Head of caudate nucleus (tissue), 42 donors: Measurements from ENCODE around the gene RNF130.

Experiments used
- DNase-seq, 42 donors: peaks; one replicate each; pipeline versions ENCODE4 v3.0.0 to v3.0.0-alpha.2; 2020 to 2021; ENCODE audit warnings: mixed read lengths in 7 of 42
- intact Hi-C: fragments of 100-400 bp; cut with DNase I; formaldehyde crosslinking; loops from one replicate; pipeline ENCODE4 v1.15.0; 2022

Gene RNF130

GRCh38 chr5:180090098-180090768 lies 18.7 kb upstream of the RNF130 start:
- peak in 41 of 42 donors; percentile 11 to 88 (median 72) for DNase-seq
- intact Hi-C loops, result no loop called here

DNA sequence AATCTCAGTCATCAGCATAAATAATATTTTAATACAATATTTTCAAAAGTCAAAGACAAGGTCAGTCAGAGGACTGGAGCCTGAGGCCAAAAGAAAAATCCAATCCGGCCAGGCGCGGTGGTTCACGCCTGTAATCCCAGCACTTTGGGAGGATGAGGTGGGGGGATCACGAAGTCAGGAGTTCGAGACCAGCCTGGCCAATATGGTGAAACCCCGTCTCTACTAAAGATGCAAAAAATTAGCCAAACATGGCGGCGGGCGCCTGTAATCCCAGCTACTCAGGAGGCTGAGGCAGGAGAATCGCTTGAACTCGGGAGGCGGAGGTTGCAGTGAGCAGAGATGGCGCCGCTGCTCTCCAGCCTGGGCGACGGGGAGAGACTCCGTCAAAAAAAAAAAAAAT lies 18.1 kb upstream of the RNF130 start:
- intact Hi-C loops, result loop anchor here (5.0 to 10.0 kb wide), 2 partner anchors 105 to 182 kb away; partner anchors contain the start of gene TBC1D9B

DNA sequence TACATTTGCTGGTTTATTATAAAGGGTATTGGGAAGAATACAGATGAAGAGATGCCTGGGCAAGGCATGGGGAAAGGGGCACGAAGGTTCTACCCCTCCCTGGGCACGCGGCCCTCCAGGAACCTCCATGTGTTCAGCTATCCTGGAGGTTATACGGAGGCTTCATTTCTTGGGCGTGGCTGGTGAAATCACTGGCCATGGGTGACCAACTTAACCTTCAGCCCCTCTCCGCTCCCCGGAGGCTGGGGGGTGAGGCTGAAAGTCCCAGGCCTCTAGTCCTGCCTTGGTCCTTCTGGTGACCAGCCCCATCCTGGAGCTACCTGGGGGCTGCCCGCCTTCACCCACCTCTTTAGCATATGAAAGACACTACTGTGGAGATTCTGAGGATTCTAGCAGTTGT lies 17.0 kb upstream of the RNF130 start:
- intact Hi-C loops, result loop anchor here (5.0 to 10.0 kb wide), 2 partner anchors 104 to 181 kb away; partner anchors contain the start of gene TBC1D9B
- peak in 5 of 42 donors; percentile 3 to 35 (median 10) for DNase-seq

More for the DNA sequence above, 18.1 kb upstream of the RNF130 start:
- DNase-seq, result peak in 5 of 42 donors; percentile 3 to 37 (median 7)

GRCh38 chr5:180086816-180087399 lies 15.3 kb upstream of the RNF130 start:
- DNase-seq, result peak in 4 of 42 donors; percentile 0 to 26 (median 8)
- intact Hi-C loops, result loop anchor here (5.0 to 10.0 kb wide), 2 partner anchors 102 to 180 kb away; partner anchors contain the start of gene TBC1D9B

DNA sequence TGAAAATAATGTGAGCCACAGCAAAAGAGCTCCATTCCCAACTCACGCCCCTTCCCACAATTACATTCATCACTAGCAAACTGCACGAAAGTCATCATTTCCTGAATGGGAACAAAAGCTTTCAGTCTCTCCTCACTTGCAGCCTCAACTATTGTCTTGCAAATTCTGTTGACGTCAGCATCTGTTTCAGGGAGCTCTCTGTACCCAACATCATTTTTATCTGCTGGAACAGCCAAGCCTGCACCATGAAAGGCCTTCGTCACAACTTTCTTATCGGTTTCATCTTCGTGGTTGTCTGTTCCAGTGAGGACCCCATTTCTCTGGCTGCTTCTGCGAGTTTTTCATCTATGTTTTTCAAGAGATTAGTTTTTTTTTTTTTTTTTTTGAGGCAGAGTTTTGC lies 14.3 kb upstream of the RNF130 start:
- DNase-seq, result peak in 17 of 42 donors; percentile 16 to 78 (median 44)
- intact Hi-C loops, result loop anchor here (5.0 to 10.0 kb wide), 2 partner anchors 101 to 179 kb away; partner anchors contain the start of gene TBC1D9B

- peak in 6 of 42 donors; percentile 9 to 45 (median 18) for DNase-seq
- intact Hi-C loops, result loop anchor here (5.0 to 10.0 kb wide), 2 partner anchors 100 to 178 kb away; partner anchors contain the start of gene TBC1D9B
Observed at GRCh38 chr5:180084638-180085561, 13.3 kb upstream of the RNF130 start.

- DNase-seq, result peak in 4 of 42 donors; percentile 1 to 18 (median 2)
- intact Hi-C loops, result loop anchor here (10.0 kb wide), 1 partner anchor 99 kb away; no protein-coding TSS in a partner anchor
Observed at GRCh38 chr5:180083529-180084060, 12.0 kb upstream of the RNF130 start.

GRCh38 chr5:180082633-180083420 lies 11.3 kb upstream of the RNF130 start:
- intact Hi-C loops, result loop anchor here (10.0 kb wide), 1 partner anchor 98 kb away; no protein-coding TSS in a partner anchor
- peak in 4 of 42 donors; percentile 4 to 29 (median 9) for DNase-seq

- intact Hi-C loops, result loop anchor here (10.0 kb wide), 1 partner anchor 97 kb away; no protein-coding TSS in a partner anchor
- DNase-seq, result no peak
Observed at GRCh38 chr5:180081481-180081880, 9.9 kb upstream of the RNF130 start.

- DNase-seq, result peak in 3 of 42 donors; percentile 0 to 43 (median 32)
- intact Hi-C loops, result loop anchor here (10.0 kb wide), 1 partner anchor 96 kb away; no protein-coding TSS in a partner anchor
Observed at GRCh38 chr5:180080486-180081280, 9.1 kb upstream of the RNF130 start.

DNA sequence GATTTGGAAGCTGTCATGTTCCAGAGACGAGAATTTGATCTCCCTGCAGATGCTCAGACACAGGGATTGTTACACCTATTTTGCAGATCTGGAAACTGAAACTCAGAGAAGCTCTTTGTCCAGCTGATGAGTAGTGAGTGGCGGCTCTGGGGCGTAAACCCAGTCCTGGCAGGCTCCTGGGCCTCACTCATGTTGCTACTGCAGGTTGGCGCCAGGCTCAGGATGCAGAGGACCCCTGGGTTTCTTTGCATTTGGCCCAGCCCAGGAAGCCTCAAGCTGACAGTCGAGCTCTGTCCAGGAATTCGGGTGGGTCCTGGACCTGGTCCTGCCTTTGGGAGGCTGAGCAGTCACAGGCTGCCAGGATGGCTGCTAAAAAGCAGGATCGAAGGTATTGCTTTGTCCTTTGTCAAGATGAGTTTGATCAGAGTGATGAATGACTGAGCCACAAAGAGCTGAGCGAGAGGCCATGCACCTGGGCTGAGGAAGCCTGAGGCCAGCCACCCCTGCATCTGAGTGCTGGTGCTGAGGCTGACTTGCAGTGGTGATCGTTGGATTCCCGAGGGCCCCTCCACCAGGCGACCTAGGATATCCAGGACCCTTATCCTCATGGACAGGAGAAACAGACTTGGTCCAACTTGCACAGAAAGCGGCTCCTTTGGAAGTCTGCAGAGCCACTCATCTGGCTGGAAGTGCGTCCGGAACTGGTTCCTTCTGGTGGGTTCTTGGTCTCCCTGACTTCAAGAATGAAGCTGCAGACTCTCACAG lies 8.3 kb upstream of the RNF130 start:
- intact Hi-C loops, result loop anchor here (10.0 kb wide), 2 partner anchors 65 to 95 kb away; no protein-coding TSS in a partner anchor
- peak in 2 of 42 donors; percentile 4 to 28 for DNase-seq

- DNase-seq, result peak in 1 of 42 donors; percentile 8
- intact Hi-C loops, result loop anchor here (10.0 kb wide), 1 partner anchor 64 kb away; no protein-coding TSS in a partner anchor
Observed at GRCh38 chr5:180078348-180078747, 6.8 kb upstream of the RNF130 start.

GRCh38 chr5:180077594-180078284 lies 6.2 kb upstream of the RNF130 start:
- intact Hi-C loops, result loop anchor here (10.0 kb wide), 1 partner anchor 63 kb away; no protein-coding TSS in a partner anchor
- peak in 1 of 42 donors; percentile 13 for DNase-seq

DNA sequence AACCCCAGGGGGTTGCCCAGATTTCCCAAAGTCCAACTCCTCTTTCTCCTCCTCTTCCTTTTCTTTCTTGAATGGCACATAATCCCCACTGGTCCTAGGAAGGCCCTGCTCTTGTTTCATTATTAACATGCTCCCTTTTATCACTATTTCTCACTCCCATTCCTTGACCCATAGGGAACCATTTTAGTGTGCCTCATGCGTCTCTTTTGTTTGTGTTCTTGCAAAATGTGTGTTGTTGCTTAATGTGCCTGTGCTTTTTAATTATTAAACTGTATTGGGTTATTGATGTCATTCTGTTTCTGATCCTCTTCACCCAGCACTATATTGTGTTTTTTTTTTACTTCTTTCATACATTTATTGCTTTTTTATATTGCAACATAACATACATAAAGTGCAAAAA lies 4.1 kb upstream of the RNF130 start:
- DNase-seq, result no peak
- intact Hi-C loops, result loop anchor here (10.0 kb wide), 1 partner anchor 61 kb away; no protein-coding TSS in a partner anchor

GRCh38 chr5:180074462-180074861 lies 2.9 kb upstream of the RNF130 start:
- DNase-seq, result no peak
- intact Hi-C loops, result loop anchor here (5.0 to 10.0 kb wide), 2 partner anchors 60 to 167 kb away; partner anchors contain the start of gene TBC1D9B
